CD4-positive, alpha-beta T cell treated with Interleukin-6 for 4 hours (primary cell): Measurements from ENCODE around the gene TRMT10B.
"Not testable (repeated sequence)": the region's sequence is repeated elsewhere in the genome, so short reads cannot be mapped to it uniquely, and the experiment has no call there.

Experiments used
- DNase-seq: peaks from one replicate; pipeline ENCODE4 v3.0.0-alpha.2; 2020; ENCODE audit warnings: mixed read lengths

The TRMT10B gene

GRCh38 chr9:37753489-37754190, at the start of gene TRMT10B:
Gene TRMT10B (plus strand): TSS chr9:37753805. CDS start chr9:37761932, 8,127 bp downstream.
- DNase-seq: peak; percentile 78

- DNase-seq: no peak
Observed at GRCh38 chr9:37705787-37706186, 47.8 kb upstream of the TRMT10B start.

GRCh38 chr9:37706290-37706689, 47.3 kb upstream of the TRMT10B start:
- no peak for DNase-seq

- DNase-seq: no peak
Observed at GRCh38 chr9:37707748-37708147, 45.9 kb upstream of the TRMT10B start.

- no peak for DNase-seq
Observed at GRCh38 chr9:37710046-37710445, 43.6 kb upstream of the TRMT10B start.

GRCh38 chr9:37715260-37715659, 38.3 kb upstream of the TRMT10B start:
- no peak for DNase-seq

- no peak for DNase-seq
Observed at GRCh38 chr9:37715991-37716505, 37.6 kb upstream of the TRMT10B start.

GRCh38 chr9:37719526-37719925, 34.1 kb upstream of the TRMT10B start:
- no peak for DNase-seq

- DNase-seq: no peak
Observed at GRCh38 chr9:37727013-37727412, 26.6 kb upstream of the TRMT10B start.

GRCh38 chr9:37729499-37729898, 24.1 kb upstream of the TRMT10B start:
- DNase-seq: no peak

GRCh38 chr9:37730256-37730655, 23.3 kb upstream of the TRMT10B start:
- no peak for DNase-seq

GRCh38 chr9:37730839-37731238, 22.8 kb upstream of the TRMT10B start:
- DNase-seq: no peak

- DNase-seq: no peak
Observed at GRCh38 chr9:37732086-37732741, 21.4 kb upstream of the TRMT10B start.

GRCh38 chr9:37732952-37733351, 20.7 kb upstream of the TRMT10B start:
- no peak for DNase-seq

- no peak for DNase-seq
Observed at GRCh38 chr9:37739222-37739621, 14.4 kb upstream of the TRMT10B start.

GRCh38 chr9:37740128-37740527, 13.5 kb upstream of the TRMT10B start:
- DNase-seq: no peak

GRCh38 chr9:37740631-37741328, 12.8 kb upstream of the TRMT10B start:
- no peak for DNase-seq

GRCh38 chr9:37745970-37746369, 7.6 kb upstream of the TRMT10B start:
- DNase-seq: no peak

- DNase-seq: no peak
Observed at GRCh38 chr9:37746448-37747270, 6.9 kb upstream of the TRMT10B start.

- peak; percentile 65 for DNase-seq
Observed at GRCh38 chr9:37747271-37747753, 6.3 kb upstream of the TRMT10B start.

- no peak for DNase-seq
Observed at GRCh38 chr9:37749129-37749528, 4.5 kb upstream of the TRMT10B start.

GRCh38 chr9:37751186-37751585, 2.4 kb upstream of the TRMT10B start:
- no peak for DNase-seq

GRCh38 chr9:37751704-37752103, 1.9 kb upstream of the TRMT10B start:
- DNase-seq: not testable (repeated sequence)
